ENCODE data around the gene TMEM269. TPM values are rescaled to one million over a fixed set of nuclear protein-coding genes. Genes with fewer than 3 reads are reported as not detected.

The TMEM269 gene
- polyA plus RNA-seq, 3 donors: 0.07 TPM; not detected in 2

DNA sequence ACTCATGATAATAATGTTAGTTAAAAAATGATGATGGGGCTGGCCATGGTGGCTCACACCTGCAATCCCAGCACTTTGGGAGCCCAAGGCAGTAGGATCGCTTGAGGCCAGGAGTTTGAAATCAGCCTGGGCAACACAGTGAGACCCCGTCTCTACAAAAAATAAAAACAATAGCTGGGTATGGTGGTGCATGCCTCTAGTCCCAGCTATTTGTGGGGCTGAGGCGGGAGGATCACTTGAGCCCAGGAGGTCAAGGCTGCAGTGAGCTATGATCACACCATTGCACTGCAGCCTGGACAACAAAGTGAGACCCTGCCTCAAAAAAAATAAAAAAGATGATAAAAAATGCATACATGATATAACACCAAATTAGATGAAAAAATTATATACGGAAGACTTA lies 23.2 kb upstream of the TMEM269 start:
- H3K79me2 ChIP-seq (ENCODE audit: insufficient read depth, low read length): peaks cover 38% of the 10 kb centered on the region
- no peaks in the 10 kb centered on the region for H3K27me3 ChIP-seq (ENCODE audit: control insufficient read depth in 2 of 2, insufficient read depth in 2 of 2, low read length in 2 of 2)
- no peak overlapping the region for H3K27ac Mint-ChIP-seq
- no peaks in the 10 kb centered on the region for H3K9me3 Mint-ChIP-seq
- TF ChIP-seq, protein P1, sequence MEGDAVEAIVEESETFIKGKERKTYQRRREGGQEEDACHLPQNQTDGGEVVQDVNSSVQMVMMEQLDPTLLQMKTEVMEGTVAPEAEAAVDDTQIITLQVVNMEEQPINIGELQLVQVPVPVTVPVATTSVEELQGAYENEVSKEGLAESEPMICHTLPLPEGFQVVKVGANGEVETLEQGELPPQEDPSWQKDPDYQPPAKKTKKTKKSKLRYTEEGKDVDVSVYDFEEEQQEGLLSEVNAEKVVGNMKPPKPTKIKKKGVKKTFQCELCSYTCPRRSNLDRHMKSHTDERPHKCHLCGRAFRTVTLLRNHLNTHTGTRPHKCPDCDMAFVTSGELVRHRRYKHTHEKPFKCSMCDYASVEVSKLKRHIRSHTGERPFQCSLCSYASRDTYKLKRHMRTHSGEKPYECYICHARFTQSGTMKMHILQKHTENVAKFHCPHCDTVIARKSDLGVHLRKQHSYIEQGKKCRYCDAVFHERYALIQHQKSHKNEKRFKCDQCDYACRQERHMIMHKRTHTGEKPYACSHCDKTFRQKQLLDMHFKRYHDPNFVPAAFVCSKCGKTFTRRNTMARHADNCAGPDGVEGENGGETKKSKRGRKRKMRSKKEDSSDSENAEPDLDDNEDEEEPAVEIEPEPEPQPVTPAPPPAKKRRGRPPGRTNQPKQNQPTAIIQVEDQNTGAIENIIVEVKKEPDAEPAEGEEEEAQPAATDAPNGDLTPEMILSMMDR (IDR thresholded peaks at IDR 0.05): no peak
- H3K36me3 Mint-ChIP-seq: peaks cover 34 to 56% of the 10 kb centered on the region in 2 donors
- no peak overlapping the region for H2AFZ ChIP-seq (ENCODE audit: insufficient read depth, low read depth, low read length, poor library complexity, severe bottlenecking)
- peaks cover 15 to 31% of the 10 kb centered on the region in 2 donors for H3K4me1 ChIP-seq (ENCODE audit: control insufficient read depth in 1 of 2, insufficient read depth in 2 of 2, low read length in 2 of 2)
- intact Hi-C loops (cut with micrococcal nuclease): loop anchor here (10.0 kb wide), 3 partner anchors 83 to 427 kb away; partner anchors contain the start of genes FOXJ3 (in 2 of the 2), CCDC30 (in 1 of the 2) and ZNF691 (in 1 of the 2)
- no peak overlapping the region for H3K27ac ChIP-seq (ENCODE audit: low read depth in 1 of 2, low read length in 2 of 2)
- no peak overlapping the region for H3K9ac ChIP-seq (ENCODE audit: insufficient read depth, low read length, poor library complexity, severe bottlenecking)
- 100% methylated on average over 1 of the region's 4 CpGs for WGBS (ENCODE audit: insufficient coverage)
- peaks cover 12% of the 10 kb centered on the region for H4K20me1 ChIP-seq (ENCODE audit: insufficient read depth, low read length)
- H3K4me3 Mint-ChIP-seq: no peak overlapping the region
- no peaks in the 10 kb centered on the region for H3K27me3 Mint-ChIP-seq (ENCODE audit: low read depth in 3 of 3)
- H3K36me3 ChIP-seq (replicated peaks in 1 of 2; ENCODE audit: control insufficient read depth in 1 of 2, insufficient read depth in 2 of 2, low read length in 2 of 2): peaks cover 36 to 60% of the 10 kb centered on the region in 2 donors
- H3K4me2 ChIP-seq (replicated peaks; ENCODE audit: extremely low read depth, low read length, poor library complexity, severe bottlenecking): no peak overlapping the region
- DNase-seq: no peak
- H3K4me1 Mint-ChIP-seq: peaks cover 9% of the 10 kb centered on the region
- H3K4me3 ChIP-seq (replicated peaks in 1 of 3; ENCODE audit: low read depth in 2 of 3, low read length in 3 of 3): no peak overlapping the region
- no peaks in the 10 kb centered on the region for H3K9me3 ChIP-seq (replicated peaks in 1 of 2; ENCODE audit: control insufficient read depth in 1 of 2, insufficient read depth in 1 of 2, low read length in 2 of 2)

DNA sequence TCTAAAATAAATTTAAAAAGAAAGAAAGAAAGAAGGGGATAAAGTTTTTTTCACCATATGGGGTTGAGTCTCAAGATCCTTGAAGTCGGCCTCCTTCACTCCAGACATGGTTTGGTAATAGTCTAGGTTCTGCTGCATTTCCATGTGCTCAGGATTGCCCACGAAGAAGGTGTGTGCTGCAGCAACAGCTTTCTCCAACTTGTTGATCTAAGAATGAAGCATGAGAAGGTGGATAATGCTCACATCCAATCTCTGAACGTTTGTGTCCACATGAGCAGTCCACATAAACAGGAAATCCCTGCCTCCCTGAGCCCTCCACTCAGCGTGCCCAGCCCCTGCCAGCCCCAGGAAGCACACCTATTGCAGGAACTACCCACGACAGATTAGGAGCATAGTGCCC lies 22.5 kb upstream of the TMEM269 start:
- no peak for DNase-seq
- Histone ChIP-seq H4K20me1 (ENCODE audit: insufficient read depth, low read length) (peaks cover 12% of the 10 kb centered on the region), H3K4me2 (replicated peaks; ENCODE audit: extremely low read depth, low read length, poor library complexity, severe bottlenecking) (no peak overlapping the region), H3K9ac (ENCODE audit: insufficient read depth, low read length, poor library complexity, severe bottlenecking) (no peak overlapping the region), H3K9me3 (replicated peaks in 1 of 2; ENCODE audit: control insufficient read depth in 1 of 2, insufficient read depth in 1 of 2, low read length in 2 of 2) (no peaks in the 10 kb centered on the region), H3K27me3 (ENCODE audit: control insufficient read depth in 2 of 2, insufficient read depth in 2 of 2, low read length in 2 of 2) (no peaks in the 10 kb centered on the region), H3K36me3 (replicated peaks in 1 of 2; ENCODE audit: control insufficient read depth in 1 of 2, insufficient read depth in 2 of 2, low read length in 2 of 2) (peaks cover 34 to 54% of the 10 kb centered on the region in 2 donors), H3K4me3 (replicated peaks in 1 of 3; ENCODE audit: low read depth in 2 of 3, low read length in 3 of 3) (no peak overlapping the region), H3K4me1 (ENCODE audit: control insufficient read depth in 1 of 2, insufficient read depth in 2 of 2, low read length in 2 of 2) (peaks cover 15 to 31% of the 10 kb centered on the region in 2 donors), H3K79me2 (ENCODE audit: insufficient read depth, low read length) (peaks cover 40% of the 10 kb centered on the region), H3K27ac (ENCODE audit: low read depth in 1 of 2, low read length in 2 of 2) (peak overlapping the region in 1 of 2 donors; percentile 38), H2AFZ (ENCODE audit: insufficient read depth, low read depth, low read length, poor library complexity, severe bottlenecking) (no peak overlapping the region)
- no peak overlapping the region for H3K4me3 Mint-ChIP-seq
- intact Hi-C loops (cut with micrococcal nuclease): loop anchor here (10.0 kb wide), 3 partner anchors 83 to 427 kb away; partner anchors contain the start of genes FOXJ3 (in 2 of the 2), CCDC30 (in 1 of the 2) and ZNF691 (in 1 of the 2)
- H3K27ac Mint-ChIP-seq: peak overlapping the region in 2 of 7 donors; percentile 69 to 76
- H3K9me3 Mint-ChIP-seq: no peaks in the 10 kb centered on the region
- peaks cover 29 to 49% of the 10 kb centered on the region in 2 donors for H3K36me3 Mint-ChIP-seq
- TF ChIP-seq, protein P1 (IDR thresholded peaks at IDR 0.05): no peak
- peaks cover 9% of the 10 kb centered on the region for H3K4me1 Mint-ChIP-seq
- 25% methylated on average over 3 of the region's 5 CpGs for WGBS (ENCODE audit: insufficient coverage)
- H3K27me3 Mint-ChIP-seq (ENCODE audit: low read depth in 3 of 3): no peaks in the 10 kb centered on the region

Data from CD14-positive monocyte (primary cell).